GM20431 (cell line): ENCODE data around the gene SLC4A3.
"Not testable (repeated sequence)": the region's sequence is repeated elsewhere in the genome, so short reads cannot be mapped to it uniquely, and the experiment has no call there.

Experiments
- in situ Hi-C: fragments of 300-500 bp; cut with MseI, MboI; formaldehyde crosslinking; loops from one replicate; pipeline ENCODE4 v1.15.0; 2020; ENCODE audit warnings: low sequenced_read_pairs; ENCODE audit not compliant: unreplicated experiment

Gene SLC4A3

GRCh38 chr2:219672406-219672805 is 45.0 kb downstream of the SLC4A3 start:
- in situ Hi-C loops, result no loop called here

- in situ Hi-C loops, result no loop called here
These were observed 47.8 kb downstream of the SLC4A3 start for GRCh38 chr2:219675221-219675620.

- in situ Hi-C loops, result no loop called here
These were observed 49.2 kb downstream of the SLC4A3 start for GRCh38 chr2:219676586-219676985.

GRCh38 chr2:219679041-219679440 is 51.6 kb downstream of the SLC4A3 start:
- in situ Hi-C loops, result no loop called here

- in situ Hi-C loops, result no loop called here
These were observed 52.1 kb downstream of the SLC4A3 start for GRCh38 chr2:219679571-219679970.

GRCh38 chr2:219680958-219681693 is 53.7 kb downstream of the SLC4A3 start:
- in situ Hi-C loops, result no loop called here

- in situ Hi-C loops, result no loop called here
These were observed 54.4 kb downstream of the SLC4A3 start for GRCh38 chr2:219681694-219682300.

GRCh38 chr2:219683474-219683873 is 56.0 kb downstream of the SLC4A3 start:
- in situ Hi-C loops, result not testable (repeated sequence)

- in situ Hi-C loops, result no loop called here
These were observed 57.6 kb downstream of the SLC4A3 start for GRCh38 chr2:219684721-219685689.

- in situ Hi-C loops, result no loop called here
These were observed 59.8 kb downstream of the SLC4A3 start for GRCh38 chr2:219687272-219687671.

- in situ Hi-C loops, result no loop called here
These were observed 60.6 kb downstream of the SLC4A3 start for GRCh38 chr2:219687882-219688559.

GRCh38 chr2:219688560-219689445 is 61.4 kb downstream of the SLC4A3 start:
- in situ Hi-C loops, result no loop called here

- in situ Hi-C loops, result no loop called here
These were observed 62.5 kb downstream of the SLC4A3 start for GRCh38 chr2:219689676-219690628.

GRCh38 chr2:219691571-219691970 is 64.1 kb downstream of the SLC4A3 start:
- in situ Hi-C loops, result no loop called here
